KMS-11 (cell line): ENCODE measurements around the gene ZNF511.

ENCODE experiments used
- H2AFZ ChIP-seq: fragments of 200-600 bp; sonication (generic); 2 replicates; pipeline ENCODE4 v1.6.1; 2016; ENCODE audit warnings: antibody characterized with exemption, mixed run types, low read depth
- H3K27ac ChIP-seq: fragments of 200-600 bp; sonication (generic); 2 replicates; pipeline ENCODE4 v1.6.1; 2016; ENCODE audit warnings: mild to moderate bottlenecking, mixed run types
- H3K27me3 ChIP-seq: fragments of 200-600 bp; sonication (generic); 2 replicates; pipeline ENCODE4 v1.6.1; 2017; ENCODE audit warnings: mild to moderate bottlenecking, low read depth, mixed run types, moderate library complexity; ENCODE audit not compliant: insufficient read depth
- H3K36me3 ChIP-seq: fragments of 200-600 bp; sonication (generic); 2 replicates; pipeline ENCODE4 v1.6.1; 2017; ENCODE audit warnings: mild to moderate bottlenecking, mixed run types; ENCODE audit not compliant: insufficient read depth
- H3K4me1 ChIP-seq: fragments of 200-600 bp; sonication (generic); 2 replicates; pipeline ENCODE4 v1.6.1; 2016; ENCODE audit warnings: mild to moderate bottlenecking, low read depth, mixed run types; ENCODE audit not compliant: poor library complexity, severe bottlenecking
- H3K4me2 ChIP-seq: fragments of 200-600 bp; sonication (generic); 2 replicates; pipeline ENCODE4 v1.7.0; 2016; ENCODE audit warnings: mild to moderate bottlenecking, mixed run types
- H3K4me3 ChIP-seq: fragments of 200-600 bp; sonication (generic); IDR thresholded peaks from 2 replicates; pipeline ENCODE4 v1.6.1; 2017; ENCODE audit warnings: low read depth, low read length, mixed read lengths; ENCODE audit not compliant: insufficient read depth
- H3K79me2 ChIP-seq: fragments of 200-600 bp; sonication (generic); 2 replicates; pipeline ENCODE4 v1.6.1; 2016; ENCODE audit warnings: low read depth, mixed run types; ENCODE audit not compliant: insufficient read depth
- H3K9ac ChIP-seq: fragments of 200-600 bp; sonication (generic); 2 replicates; pipeline ENCODE4 v1.6.1; 2016; ENCODE audit warnings: mild to moderate bottlenecking, mixed run types
- H4K20me1 ChIP-seq: fragments of 200-600 bp; sonication (generic); 2 replicates; pipeline ENCODE4 v1.6.1; 2016; ENCODE audit warnings: mild to moderate bottlenecking, mixed run types; ENCODE audit not compliant: insufficient read depth
- TF ChIP-seq, protein P1 (sequence below): fragments of 200-600 bp; sonication (generic); conservative IDR thresholded peaks from 2 replicates; pipeline ENCODE4 v1.6.1; 2017; ENCODE audit warnings: low read depth, mild to moderate bottlenecking, antibody characterized with exemption, low read length, moderate library complexity, mixed read lengths

Gene ZNF511

DNA sequence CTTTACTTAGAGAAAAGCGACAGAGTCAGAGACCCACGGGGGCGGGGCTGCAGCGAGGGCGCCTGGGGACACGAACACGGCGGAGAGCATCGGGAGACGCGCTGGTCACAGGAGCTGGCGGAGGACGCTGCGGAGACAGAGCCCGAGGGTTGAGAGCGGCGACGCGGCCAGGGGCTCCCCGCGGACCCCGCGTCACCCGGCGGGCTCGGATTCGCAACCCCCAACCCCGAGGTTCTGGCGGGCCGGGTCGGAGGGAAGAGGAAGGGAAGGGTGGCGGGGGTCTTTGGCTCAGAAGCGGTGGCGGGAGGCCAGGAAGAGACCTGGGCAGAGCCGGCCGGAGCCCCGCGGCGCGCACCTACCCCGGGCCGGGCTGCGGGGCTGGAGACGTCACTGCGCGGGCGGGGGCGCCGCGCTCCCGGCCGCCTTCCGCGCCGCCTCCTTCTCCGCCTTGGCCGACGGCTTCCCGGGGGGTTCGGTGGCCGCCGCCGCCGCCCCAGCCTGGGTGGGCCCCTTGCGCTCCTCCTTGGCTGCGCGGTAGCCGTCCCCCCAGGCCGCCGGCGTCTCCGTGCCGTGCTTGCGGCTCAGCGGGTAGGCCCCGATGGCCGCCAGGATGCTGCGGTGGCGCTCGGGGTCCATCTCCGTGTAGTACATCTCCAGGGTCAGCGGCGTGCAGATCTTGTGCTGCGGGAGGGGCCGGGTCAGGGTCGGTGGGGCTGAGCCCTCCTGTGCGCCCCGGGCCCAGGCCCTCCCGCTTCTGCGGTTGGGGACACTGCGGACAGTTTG is 16.9 kb downstream of the ZNF511 start:
- H3K36me3 ChIP-seq, result no peaks in the 10 kb centered on the region
- H3K27ac ChIP-seq, result no peak overlapping the region
- H3K27me3 ChIP-seq, result peaks cover 24% of the 10 kb centered on the region; the same call in 1 of the 2 replicates
- no peaks in the 10 kb centered on the region for H3K79me2 ChIP-seq
- H4K20me1 ChIP-seq, result no peaks in the 10 kb centered on the region
- H3K4me1 ChIP-seq, result peaks cover 6% of the 10 kb centered on the region
- H3K4me3 ChIP-seq, result no peak overlapping the region
- TF ChIP-seq, protein P1, sequence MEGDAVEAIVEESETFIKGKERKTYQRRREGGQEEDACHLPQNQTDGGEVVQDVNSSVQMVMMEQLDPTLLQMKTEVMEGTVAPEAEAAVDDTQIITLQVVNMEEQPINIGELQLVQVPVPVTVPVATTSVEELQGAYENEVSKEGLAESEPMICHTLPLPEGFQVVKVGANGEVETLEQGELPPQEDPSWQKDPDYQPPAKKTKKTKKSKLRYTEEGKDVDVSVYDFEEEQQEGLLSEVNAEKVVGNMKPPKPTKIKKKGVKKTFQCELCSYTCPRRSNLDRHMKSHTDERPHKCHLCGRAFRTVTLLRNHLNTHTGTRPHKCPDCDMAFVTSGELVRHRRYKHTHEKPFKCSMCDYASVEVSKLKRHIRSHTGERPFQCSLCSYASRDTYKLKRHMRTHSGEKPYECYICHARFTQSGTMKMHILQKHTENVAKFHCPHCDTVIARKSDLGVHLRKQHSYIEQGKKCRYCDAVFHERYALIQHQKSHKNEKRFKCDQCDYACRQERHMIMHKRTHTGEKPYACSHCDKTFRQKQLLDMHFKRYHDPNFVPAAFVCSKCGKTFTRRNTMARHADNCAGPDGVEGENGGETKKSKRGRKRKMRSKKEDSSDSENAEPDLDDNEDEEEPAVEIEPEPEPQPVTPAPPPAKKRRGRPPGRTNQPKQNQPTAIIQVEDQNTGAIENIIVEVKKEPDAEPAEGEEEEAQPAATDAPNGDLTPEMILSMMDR, result no peak
- H3K9ac ChIP-seq, result no peak overlapping the region
- no peak overlapping the region for H3K4me2 ChIP-seq
- no peak overlapping the region for H2AFZ ChIP-seq

DNA sequence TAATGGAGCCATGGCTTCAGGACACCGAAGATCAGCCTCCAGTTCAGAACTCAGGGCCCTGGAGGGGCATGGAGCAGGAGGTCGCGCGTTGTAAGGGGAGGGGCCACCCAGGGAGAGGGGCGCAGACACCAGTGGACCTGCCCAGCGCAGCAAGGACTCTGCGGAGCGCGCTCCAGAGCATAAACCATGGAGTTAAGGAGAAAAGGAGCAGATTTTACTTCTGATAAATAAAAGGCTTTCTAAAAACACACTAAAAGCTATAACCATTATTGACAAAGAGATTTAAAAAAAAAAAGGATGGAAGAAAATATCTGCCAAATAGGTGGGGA is 17.5 kb downstream of the ZNF511 start:
- H3K79me2 ChIP-seq, result no peaks in the 10 kb centered on the region
- TF ChIP-seq, protein P1, result no peak
- no peak overlapping the region for H3K27ac ChIP-seq
- no peak overlapping the region for H3K4me2 ChIP-seq
- no peak overlapping the region for H3K9ac ChIP-seq
- no peaks in the 10 kb centered on the region for H3K36me3 ChIP-seq
- H3K27me3 ChIP-seq, result peaks cover 29% of the 10 kb centered on the region; the same call in 1 of the 2 replicates
- H4K20me1 ChIP-seq, result no peaks in the 10 kb centered on the region
- H2AFZ ChIP-seq, result no peak overlapping the region
- H3K4me1 ChIP-seq, result peaks cover 6% of the 10 kb centered on the region
- no peak overlapping the region for H3K4me3 ChIP-seq

DNA sequence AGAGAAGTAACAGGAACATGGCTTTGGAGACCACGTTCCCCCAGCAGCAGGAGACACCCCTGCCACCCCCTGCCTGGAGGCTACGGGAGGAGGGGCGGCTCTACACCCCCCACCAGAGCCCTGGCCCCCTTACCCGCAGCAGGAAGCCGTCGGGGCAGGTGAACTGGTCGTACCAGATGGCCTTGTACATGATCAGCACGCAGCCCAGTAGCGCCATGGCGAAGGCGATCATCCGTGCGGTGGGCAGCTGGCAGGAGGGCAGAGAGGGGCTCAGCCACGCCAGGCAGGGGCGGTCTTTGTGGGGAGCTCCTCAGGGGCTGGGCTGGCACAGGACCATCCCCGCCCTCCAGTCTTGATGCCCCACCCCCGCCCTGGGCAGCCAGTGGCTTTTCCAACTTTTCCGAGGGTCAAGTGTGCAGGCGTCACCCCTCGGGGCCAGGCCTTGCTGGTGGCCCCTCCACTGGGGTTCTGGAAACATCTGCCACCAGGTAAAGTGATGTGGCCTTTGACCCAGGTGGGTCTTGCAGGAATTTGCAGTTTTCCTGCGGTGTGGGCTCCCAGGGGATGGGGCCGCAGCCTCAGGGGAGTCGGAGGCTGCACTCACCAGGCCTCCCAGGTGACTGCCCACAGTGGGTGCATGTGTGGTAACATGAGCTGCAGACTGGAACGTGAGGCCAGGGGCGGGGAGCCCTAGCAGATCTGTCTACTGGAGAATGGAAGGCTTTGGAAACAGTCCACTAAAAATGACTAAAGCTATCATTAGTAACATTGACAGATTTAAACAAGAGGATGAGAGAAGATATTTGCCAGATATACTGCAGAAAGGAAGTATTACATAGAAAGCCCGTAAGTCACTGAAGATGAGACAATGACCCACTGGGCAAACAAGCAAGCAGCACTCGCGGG is 18.3 kb downstream of the ZNF511 start:
- Histone ChIP-seq H3K4me3 (no peak overlapping the region), H3K4me1 (peaks cover 6% of the 10 kb centered on the region), H4K20me1 (no peaks in the 10 kb centered on the region), H3K36me3 (no peaks in the 10 kb centered on the region), H3K4me2 (no peak overlapping the region), H3K27ac (no peak overlapping the region), H2AFZ (no peak overlapping the region), H3K27me3 (peaks cover 37% of the 10 kb centered on the region; the same call in 1 of the 2 replicates), H3K9ac (no peak overlapping the region), H3K79me2 (no peaks in the 10 kb centered on the region)
- TF ChIP-seq, protein P1, result no peak

DNA sequence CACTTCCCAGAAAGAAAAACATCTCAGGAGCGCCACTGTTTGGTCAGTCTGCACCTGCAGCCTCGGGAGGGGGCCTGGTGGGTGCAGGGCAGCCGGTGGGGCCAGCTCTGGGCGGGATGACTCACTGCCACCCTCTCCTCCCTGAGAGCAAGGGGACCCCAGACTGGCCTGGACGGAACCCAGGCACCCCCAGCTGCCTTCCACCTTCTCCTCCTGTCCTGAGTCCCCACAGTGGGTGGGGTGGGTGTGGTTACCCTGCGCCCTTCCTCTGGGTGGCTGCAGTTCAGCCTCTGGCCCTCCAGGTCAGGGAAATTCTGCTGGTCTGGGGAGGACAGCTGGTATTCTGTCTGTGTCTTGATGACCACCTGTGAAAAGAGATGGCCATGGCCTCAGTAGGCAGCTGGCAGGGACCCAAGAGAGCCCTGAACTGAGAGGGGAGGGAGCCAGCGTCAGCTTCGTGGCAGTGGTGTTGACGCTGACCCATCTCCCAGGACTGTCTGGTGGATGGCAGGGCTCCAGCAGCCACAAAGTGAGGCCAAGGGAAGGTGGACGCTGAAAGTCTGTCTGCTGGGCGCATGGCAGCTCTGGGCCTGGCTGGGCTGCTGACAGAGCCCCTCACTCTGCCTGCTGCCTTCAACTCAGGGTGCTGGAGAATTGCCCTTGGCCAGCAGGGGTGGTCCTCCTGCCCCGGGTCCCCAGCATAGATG is 19.1 kb downstream of the ZNF511 start:
- no peaks in the 10 kb centered on the region for H3K79me2 ChIP-seq
- TF ChIP-seq, protein P1, result no peak
- no peaks in the 10 kb centered on the region for H3K36me3 ChIP-seq
- no peak overlapping the region for H3K27ac ChIP-seq
- H3K4me2 ChIP-seq, result no peak overlapping the region
- H3K27me3 ChIP-seq, result peaks cover 44% of the 10 kb centered on the region
- peaks cover 6% of the 10 kb centered on the region for H3K4me1 ChIP-seq
- H3K4me3 ChIP-seq, result no peak overlapping the region
- no peaks in the 10 kb centered on the region for H4K20me1 ChIP-seq
- H3K9ac ChIP-seq, result no peak overlapping the region
- H2AFZ ChIP-seq, result no peak overlapping the region
